ENCODE results near the gene NOC3L.
"Not testable (repeated sequence)": the region's sequence is repeated elsewhere in the genome, so short reads cannot be mapped to it uniquely, and the experiment has no call there.

NOC3L gene

GRCh38 chr10:94363251-94363565 is 469 bp upstream of the NOC3L start:
- no peak for DNase-seq (ENCODE audit: low read depth)

GRCh38 chr10:94361171-94361794 is 1.5 kb downstream of the NOC3L start:
- no peak for DNase-seq (ENCODE audit: low read depth)

- DNase-seq (ENCODE audit: low read depth): no peak
Observed at GRCh38 chr10:94358480-94358879, 4.3 kb downstream of the NOC3L start.

- DNase-seq (ENCODE audit: low read depth): no peak
Observed at GRCh38 chr10:94357193-94357592, 5.5 kb downstream of the NOC3L start.

GRCh38 chr10:94355841-94356240 is 6.9 kb downstream of the NOC3L start:
- DNase-seq (ENCODE audit: low read depth): no peak

GRCh38 chr10:94353336-94353735 is 9.4 kb downstream of the NOC3L start:
- DNase-seq (ENCODE audit: low read depth): no peak

GRCh38 chr10:94351089-94351488 is 11.7 kb downstream of the NOC3L start:
- no peak for DNase-seq (ENCODE audit: low read depth)

- DNase-seq (ENCODE audit: low read depth): not testable (repeated sequence)
Observed at GRCh38 chr10:94350500-94350899, 12.2 kb downstream of the NOC3L start.

- DNase-seq (ENCODE audit: low read depth): no peak
Observed at GRCh38 chr10:94349327-94349726, 13.4 kb downstream of the NOC3L start.

- DNase-seq (ENCODE audit: low read depth): no peak
Observed at GRCh38 chr10:94344522-94345122, 18.1 kb downstream of the NOC3L start.

GRCh38 chr10:94343151-94343550 is 19.6 kb downstream of the NOC3L start:
- DNase-seq (ENCODE audit: low read depth): no peak

- no peak for DNase-seq (ENCODE audit: low read depth)
Observed at GRCh38 chr10:94334857-94335256, 27.9 kb downstream of the NOC3L start.

GRCh38 chr10:94333051-94333450 is 29.7 kb downstream of the NOC3L start:
- DNase-seq (ENCODE audit: low read depth): no peak

- DNase-seq (ENCODE audit: low read depth): no peak
Observed at GRCh38 chr10:94328613-94329012, 34.1 kb downstream of the NOC3L start.

GRCh38 chr10:94327649-94328048 is 35.1 kb downstream of the NOC3L start:
- DNase-seq (ENCODE audit: low read depth): no peak

- DNase-seq (ENCODE audit: low read depth): no peak
Observed at GRCh38 chr10:94324609-94325233, 38.0 kb downstream of the NOC3L start.

GRCh38 chr10:94320285-94320914 is 42.3 kb downstream of the NOC3L start:
- peak; percentile 41 for DNase-seq (ENCODE audit: low read depth)

- DNase-seq (ENCODE audit: low read depth): no peak
Observed at GRCh38 chr10:94316560-94316959, 46.2 kb downstream of the NOC3L start.

- DNase-seq (ENCODE audit: low read depth): no peak
Observed at GRCh38 chr10:94315975-94316464, 46.7 kb downstream of the NOC3L start.

GRCh38 chr10:94315024-94315451 is 47.7 kb downstream of the NOC3L start:
- DNase-seq (ENCODE audit: low read depth): no peak

- DNase-seq (ENCODE audit: low read depth): no peak
Observed at GRCh38 chr10:94310369-94310768, 52.4 kb downstream of the NOC3L start.

GRCh38 chr10:94308866-94309265 is 53.9 kb downstream of the NOC3L start:
- no peak for DNase-seq (ENCODE audit: low read depth)

- no peak for DNase-seq (ENCODE audit: low read depth)
Observed at GRCh38 chr10:94307046-94307615, 55.6 kb downstream of the NOC3L start.

Measured in activated T-cell treated with anti-CD3 and anti-CD28 coated beads for 24 hours (primary cell).